ENCODE measurements around the gene PTPN21. TPM values are rescaled to one million over a fixed set of nuclear protein-coding genes. Genes with fewer than 3 reads are reported as not detected.

Gene PTPN21
- total and polyA plus RNA-seq, 9 of the 15 experiments (the other 6 are each of a cell fraction or from before 2014, with no cell fraction given): 0.06 to 1.9 (median 0.94) TPM

DNA sequence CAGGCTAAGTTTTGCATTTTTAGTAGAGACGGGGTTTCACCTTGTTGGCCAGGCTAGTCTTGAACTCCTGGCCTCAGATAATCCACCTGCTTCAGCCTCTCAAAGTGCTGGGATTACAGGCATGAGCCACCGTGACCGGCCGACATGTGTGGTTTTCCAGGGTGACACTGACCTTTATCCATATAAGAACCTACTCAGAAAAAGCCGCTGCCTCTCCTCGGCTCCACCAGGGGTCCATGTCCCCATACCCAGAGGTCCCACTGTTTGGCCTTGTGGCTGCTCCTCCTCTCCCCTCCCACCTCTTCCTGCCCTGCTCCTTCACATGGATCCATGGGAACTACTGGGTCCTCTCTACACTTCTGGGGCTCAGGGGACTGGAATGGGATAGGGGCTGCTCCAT, 64.6 kb downstream of the PTPN21 start:
- Histone ChIP-seq H3K27ac (ENCODE audit: extremely low read depth, low read depth, low read length) (no peak overlapping the region), H3K9me3 (replicated peaks; ENCODE audit: control insufficient read depth, insufficient read depth, low read depth, low read length) (no peaks in the 10 kb centered on the region), H3K36me3 (ENCODE audit: control insufficient read depth, insufficient read depth, low read length) (no peaks in the 10 kb centered on the region), H4K20me1 (replicated peaks; ENCODE audit: control insufficient read depth, insufficient read depth, low read length) (no peaks in the 10 kb centered on the region), H3K27me3 (ENCODE audit: control insufficient read depth in 2 of 2, insufficient read depth in 2 of 2, low read length in 2 of 2) (no peaks in the 10 kb centered on the region), H3K9me1 (ENCODE audit: control insufficient read depth, insufficient read depth, low read length) (no peaks in the 10 kb centered on the region), H3K4me1 (replicated peaks in 1 of 2; ENCODE audit: control insufficient read depth in 2 of 2, insufficient read depth in 2 of 2, low read length in 2 of 2) (no peaks in the 10 kb centered on the region; a peak in 1 of 5 replicates), H3K4me2 (ENCODE audit: insufficient read depth, low read length) (no peak overlapping the region), H2AFZ (ENCODE audit: low read depth, low read length) (no peak overlapping the region), H3K4me3 (no peak overlapping the region), H3K79me2 (ENCODE audit: control insufficient read depth, insufficient read depth, low read length) (no peaks in the 10 kb centered on the region), H3K9ac (ENCODE audit: insufficient read depth in 1 of 2, low read depth in 2 of 2, low read length in 2 of 2) (no peak overlapping the region)
- BruUV-seq (replicated peaks): no TSS peak
- 80% methylated on average over 1 of the region's 6 CpGs for WGBS (ENCODE audit: insufficient coverage, low coverage, missing lambda C conversion rate)
- CTCF ChIA-PET (ENCODE audit: low intra/inter-chr PET ratio): no interaction called here
- TF ChIP-seq ZNF551 (CRISPR knock-in tag; IDR thresholded peaks at IDR 0.05) (no peak), YBX1 (IDR thresholded peaks at IDR 0.05) (no peak), HNRNPH1 (optimal IDR thresholded peaks at IDR 0.05; ENCODE audit: low read depth, low read length) (no peak), RFX1 (IDR thresholded peaks at IDR 0.05) (no peak), MAFF (IDR thresholded peaks at IDR 0.05; ENCODE audit: low read length) (no peak), KDM2B (CRISPR knock-in tag; IDR thresholded peaks at IDR 0.05) (no peak)
- in situ Hi-C loops (cut with MboI) (loop anchor here (25.0 kb wide), 1 partner anchor 522 kb away; no protein-coding TSS in a partner anchor), intact Hi-C loops (cut with micrococcal nuclease) (loop anchor here (5.0 kb wide), 1 partner anchor 303 kb away; no protein-coding TSS in a partner anchor)
- DNase-seq (ENCODE audit: extremely low read depth in 1 of 4, low spot score in 3 of 4) (no peak), FAIRE-seq (no peak), ATAC-seq (no peak)
- POLR2A ChIA-PET: no interaction called here

DNA sequence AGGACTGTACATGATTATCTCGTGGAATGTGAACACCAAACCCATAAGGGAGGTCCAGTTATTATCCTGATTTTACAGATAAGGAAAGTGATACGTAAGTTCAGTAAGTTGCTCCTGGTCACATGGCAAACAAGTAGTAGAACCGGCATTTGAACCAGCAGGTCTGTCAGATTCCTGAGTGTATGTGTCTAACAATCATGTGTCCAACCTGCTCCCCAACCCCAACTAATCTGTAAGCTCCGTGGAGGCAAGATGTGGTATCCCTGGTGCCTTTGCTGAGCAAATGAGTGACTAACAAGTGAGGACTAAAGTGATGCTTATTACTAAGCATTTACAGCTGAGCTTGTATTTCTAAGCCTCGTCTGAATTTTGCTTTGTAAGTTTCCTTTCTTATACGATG, 65.9 kb downstream of the PTPN21 start:
- intact Hi-C loops (cut with micrococcal nuclease) (no loop called here), in situ Hi-C loops (cut with MboI) (loop anchor here (25.0 kb wide), 1 partner anchor 523 kb away; no protein-coding TSS in a partner anchor)
- no peak overlapping the region for H3K9ac ChIP-seq (ENCODE audit: insufficient read depth in 1 of 2, low read depth in 2 of 2, low read length in 2 of 2)
- H2AFZ ChIP-seq (ENCODE audit: low read depth, low read length): no peak overlapping the region
- no peak overlapping the region for H3K4me3 ChIP-seq
- no peak for ATAC-seq
- no peaks in the 10 kb centered on the region for H3K79me2 ChIP-seq (ENCODE audit: control insufficient read depth, insufficient read depth, low read length)
- H3K9me3 ChIP-seq (replicated peaks; ENCODE audit: control insufficient read depth, insufficient read depth, low read depth, low read length): no peaks in the 10 kb centered on the region
- no TSS peak for BruUV-seq (replicated peaks)
- H3K27ac ChIP-seq (ENCODE audit: extremely low read depth, low read depth, low read length): no peak overlapping the region
- H4K20me1 ChIP-seq (replicated peaks; ENCODE audit: control insufficient read depth, insufficient read depth, low read length): no peaks in the 10 kb centered on the region
- DNase-seq (ENCODE audit: extremely low read depth in 1 of 4, low spot score in 3 of 4): no peak
- H3K27me3 ChIP-seq (ENCODE audit: control insufficient read depth in 2 of 2, insufficient read depth in 2 of 2, low read length in 2 of 2): no peaks in the 10 kb centered on the region
- no peaks in the 10 kb centered on the region for H3K36me3 ChIP-seq (ENCODE audit: control insufficient read depth, insufficient read depth, low read length)
- POLR2A ChIA-PET: no interaction called here
- FAIRE-seq: no peak
- no peaks in the 10 kb centered on the region; a peak in 1 of 5 replicates for H3K4me1 ChIP-seq (replicated peaks in 1 of 2; ENCODE audit: control insufficient read depth in 2 of 2, insufficient read depth in 2 of 2, low read length in 2 of 2)
- WGBS (ENCODE audit: insufficient coverage, low coverage, missing lambda C conversion rate): 17% methylated on average over 6 of the region's 6 CpGs
- no peaks in the 10 kb centered on the region for H3K9me1 ChIP-seq (ENCODE audit: control insufficient read depth, insufficient read depth, low read length)
- H3K4me2 ChIP-seq (ENCODE audit: insufficient read depth, low read length): no peak overlapping the region
- CTCF ChIA-PET (ENCODE audit: low intra/inter-chr PET ratio): no interaction called here
- TF ChIP-seq, protein P1, sequence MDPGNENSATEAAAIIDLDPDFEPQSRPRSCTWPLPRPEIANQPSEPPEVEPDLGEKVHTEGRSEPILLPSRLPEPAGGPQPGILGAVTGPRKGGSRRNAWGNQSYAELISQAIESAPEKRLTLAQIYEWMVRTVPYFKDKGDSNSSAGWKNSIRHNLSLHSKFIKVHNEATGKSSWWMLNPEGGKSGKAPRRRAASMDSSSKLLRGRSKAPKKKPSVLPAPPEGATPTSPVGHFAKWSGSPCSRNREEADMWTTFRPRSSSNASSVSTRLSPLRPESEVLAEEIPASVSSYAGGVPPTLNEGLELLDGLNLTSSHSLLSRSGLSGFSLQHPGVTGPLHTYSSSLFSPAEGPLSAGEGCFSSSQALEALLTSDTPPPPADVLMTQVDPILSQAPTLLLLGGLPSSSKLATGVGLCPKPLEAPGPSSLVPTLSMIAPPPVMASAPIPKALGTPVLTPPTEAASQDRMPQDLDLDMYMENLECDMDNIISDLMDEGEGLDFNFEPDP (CRISPR knock-in tag; IDR thresholded peaks at IDR 0.05): no peak
- TF ChIP-seq RBM17 (IDR thresholded peaks at IDR 0.05; ENCODE audit: borderline replicate concordance, low read depth, low read length) (no peak), GATA2 (CRISPR knock-in tag; IDR thresholded peaks at IDR 0.05) (no peak)
- TF ChIP-seq, protein P2, sequence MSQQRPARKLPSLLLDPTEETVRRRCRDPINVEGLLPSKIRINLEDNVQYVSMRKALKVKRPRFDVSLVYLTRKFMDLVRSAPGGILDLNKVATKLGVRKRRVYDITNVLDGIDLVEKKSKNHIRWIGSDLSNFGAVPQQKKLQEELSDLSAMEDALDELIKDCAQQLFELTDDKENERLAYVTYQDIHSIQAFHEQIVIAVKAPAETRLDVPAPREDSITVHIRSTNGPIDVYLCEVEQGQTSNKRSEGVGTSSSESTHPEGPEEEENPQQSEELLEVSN (IDR thresholded peaks at IDR 0.05; ENCODE audit: borderline replicate concordance in 1 of 2, extremely low read depth in 1 of 2, insufficient read depth in 1 of 2, insufficient read length in 1 of 2, low read depth in 1 of 2, low read length in 1 of 2, poor library complexity in 1 of 2, severe bottlenecking in 1 of 2): no peak
